Neural progenitor cell (in vitro differentiated cells): Measurements from ENCODE around the gene USP37.

ENCODE experiments used
- CTCF ChIP-seq: fragments of 200-600 bp; sonication (generic); IDR thresholded peaks from 2 replicates; pipeline ENCODE4 v1.5.1; 2017; ENCODE audit warnings: antibody characterized with exemption, mild to moderate bottlenecking
- EZH2 ChIP-seq: fragments of 200-600 bp; sonication (generic); IDR thresholded peaks from 2 replicates; pipeline ENCODE4 v1.6.1; 2017; ENCODE audit warnings: antibody characterized with exemption, mild to moderate bottlenecking, moderate library complexity
- EZH2phosphoT487 ChIP-seq: fragments of 200-600 bp; sonication (generic); IDR thresholded peaks from 2 replicates; pipeline ENCODE4 v1.6.1; 2017; ENCODE audit warnings: antibody characterized with exemption

- TF ChIP-seq CTCF: no peak
- no peak for TF ChIP-seq EZH2
- TF ChIP-seq EZH2phosphoT487: no peak
Observed at GRCh38 chr2:218435003-218435982, 132.9 kb downstream of the USP37 start.
